H1 (cell line): ENCODE results near the gene HYAL4. TPM values are rescaled to one million over a fixed set of nuclear protein-coding genes. Genes with fewer than 3 reads are reported as not detected.

Experiments used
- CTCF ChIA-PET: fragments of 300-600 bp; sonication (Branson Sonifier 250); formaldehyde crosslinking; loops from one replicate; lab custom pipeline; 2021; ENCODE audit not compliant: partially characterized antibody; lab: Charles Lee
- POLR2A ChIA-PET: fragments of 300-600 bp; sonication (Branson Sonifier 250); formaldehyde crosslinking; loops from one replicate; lab custom pipeline; 2021; ENCODE audit warnings: inconsistent platforms; ENCODE audit not compliant: partially characterized antibody; lab: Charles Lee
- DNase-seq, 2 experiments: peaks; one replicate each; pipeline versions ENCODE4 v3.0.0 to v3.0.0-alpha.2; 2010 to 2022; ENCODE audit warnings: low spot score in 2 of 2, low read depth in 1 of 2, mixed read lengths in 1 of 2
- FAIRE-seq: peaks from 2 replicates; lab custom pipeline; 2011; peaks lifted over from hg19 to GRCh38; lab: Jason Lieb, UNC
- H2AFZ ChIP-seq: 2 replicates; pipeline ENCODE4 v1.8.1; 2012; ENCODE audit warnings: low read length, inconsistent platforms
- H2AK5ac ChIP-seq: 2 replicates; pipeline ENCODE4 v1.6.1; 2013; ENCODE audit warnings: low read depth, low read length
- H2BK120ac ChIP-seq: replicated peaks from 2 replicates; pipeline ENCODE3; 2013; ENCODE audit warnings: low read depth, low read length, inconsistent platforms
- H2BK12ac ChIP-seq: 2 replicates; pipeline ENCODE4 v1.6.1; 2013; ENCODE audit warnings: low read depth, low read length
- H2BK15ac ChIP-seq: 2 replicates; pipeline ENCODE4 v1.6.1; 2013; ENCODE audit warnings: low read length
- H2BK20ac ChIP-seq: 2 replicates; pipeline ENCODE4 v1.6.1; 2013; ENCODE audit warnings: low read length
- H2BK5ac ChIP-seq: 2 replicates; pipeline ENCODE4 v1.6.1; 2013; ENCODE audit warnings: low read depth, low read length
- H3K14ac ChIP-seq: 2 replicates; pipeline ENCODE4 v1.6.1; 2013; ENCODE audit warnings: inconsistent platforms; ENCODE audit not compliant: insufficient read length
- H3K18ac ChIP-seq: 2 replicates; pipeline ENCODE4 v1.6.1; 2013; ENCODE audit warnings: low read length; ENCODE audit errors: extremely low read depth
- H3K23ac ChIP-seq: 2 replicates; pipeline ENCODE4 v1.6.1; 2013; ENCODE audit warnings: inconsistent platforms; ENCODE audit not compliant: insufficient read length
- H3K23me2 ChIP-seq: 2 replicates; pipeline ENCODE4 v1.6.1; 2013; ENCODE audit warnings: low read depth, low read length
- H3K27ac ChIP-seq: 2 replicates; pipeline ENCODE4 v1.6.1; 2011; ENCODE audit warnings: low read depth, low read length, inconsistent platforms
- H3K27me3 ChIP-seq, 4 experiments: replicated peaks in 1 of 4; 1 replicate in 1 of 4; 2 replicates in 3 of 4; pipeline versions ENCODE4 v1.6.1 to v1.8.1; 2011 to 2013; ENCODE audit warnings: low read length in 3 of 4, mild to moderate bottlenecking in 3 of 4, inconsistent platforms in 2 of 4, mixed read lengths in 2 of 4, moderate library complexity in 1 of 4; ENCODE audit not compliant: control insufficient read depth in 3 of 4, insufficient read depth in 3 of 4; ENCODE audit errors: extremely low read depth in 1 of 4
- H3K36me3 ChIP-seq, 4 experiments: 2 replicates each; pipeline versions ENCODE4 v1.6.1 to v1.8.1; 2011 to 2013; ENCODE audit warnings: mild to moderate bottlenecking in 4 of 4, low read length in 3 of 4, moderate library complexity in 2 of 4, control low read depth in 1 of 4, inconsistent platforms in 1 of 4; ENCODE audit not compliant: insufficient read depth in 4 of 4, control insufficient read depth in 2 of 4
- H3K4ac ChIP-seq: replicated peaks from 2 replicates; pipeline ENCODE3; 2013; ENCODE audit warnings: low read length, low read depth, mixed read lengths, inconsistent platforms; ENCODE audit not compliant: insufficient read length
- H3K4me1 ChIP-seq, 4 experiments: replicated peaks in 1 of 4; 1 replicate in 1 of 4; 2 replicates in 3 of 4; pipeline versions ENCODE4 v1.6.1 to v1.8.1; 2011 to 2013; ENCODE audit warnings: low read length in 3 of 4, inconsistent platforms in 2 of 4, mixed read lengths in 1 of 4; ENCODE audit not compliant: insufficient read depth in 4 of 4, control insufficient read depth in 3 of 4
- H3K4me2 ChIP-seq, 2 experiments: 2 replicates each; pipeline versions ENCODE4 v1.6.1 to v1.8.1; 2011 to 2013; ENCODE audit warnings: low read depth in 2 of 2, low read length in 2 of 2, control low read depth in 1 of 2, inconsistent platforms in 1 of 2, mild to moderate bottlenecking in 1 of 2; ENCODE audit not compliant: insufficient read depth in 1 of 2
- H3K4me3 ChIP-seq, 4 experiments: fragments of 200-600, 300-600 bp in 1 of 4; sonication (generic), shearing (Covaris generic), sonication (Bioruptor Twin) in 1 of 4; 2 replicates each; pipeline versions ENCODE4 v1.5.1 to v1.8.1; 2011 to 2016; ENCODE audit warnings: low read length in 4 of 4, low read depth in 3 of 4, control low read depth in 2 of 4, inconsistent platforms in 2 of 4, mild to moderate bottlenecking in 2 of 4, mixed read lengths in 1 of 4, moderate library complexity in 1 of 4; ENCODE audit not compliant: insufficient read depth in 2 of 4; ENCODE audit errors: extremely low read depth in 1 of 4
- H3K56ac ChIP-seq: replicated peaks from 2 replicates; pipeline ENCODE3; 2013; ENCODE audit warnings: low read depth, mild to moderate bottlenecking, mixed read lengths, low read length, inconsistent platforms; ENCODE audit not compliant: insufficient read length
- H3K79me1 ChIP-seq: 2 replicates; pipeline ENCODE4 v1.6.1; 2013; ENCODE audit warnings: low read depth, low read length, control low read depth
- H3K79me2 ChIP-seq, 2 experiments: 2 replicates each; pipeline versions ENCODE4 v1.6.1 to v1.8.1; 2012 to 2013; ENCODE audit warnings: low read length in 2 of 2, mild to moderate bottlenecking in 2 of 2, inconsistent platforms in 1 of 2; ENCODE audit not compliant: insufficient read depth in 2 of 2, control insufficient read depth in 1 of 2
- H3K9ac ChIP-seq, 4 experiments: replicated peaks in 1 of 4; 1 replicate in 1 of 4; 2 replicates in 3 of 4; pipeline versions ENCODE4 v1.6.1 to v1.8.1; 2011 to 2013; ENCODE audit warnings: low read depth in 3 of 4, low read length in 3 of 4, control low read depth in 2 of 4, mild to moderate bottlenecking in 2 of 4, moderate library complexity in 2 of 4, inconsistent platforms in 1 of 4; ENCODE audit errors: extremely low read depth in 1 of 4
- H3K9me3 ChIP-seq, 2 experiments: 2 replicates each; pipeline versions ENCODE4 v1.6.1 to v1.8.1; 2012 to 2013; ENCODE audit warnings: mild to moderate bottlenecking in 2 of 2, moderate library complexity in 2 of 2, control low read depth in 1 of 2, inconsistent platforms in 1 of 2, low read depth in 1 of 2, low read length in 1 of 2, mixed read lengths in 1 of 2; ENCODE audit not compliant: insufficient read depth in 2 of 2
- H4K20me1 ChIP-seq, 2 experiments: replicated peaks in 1 of 2; 2 replicates each; pipeline versions ENCODE3 to v1.8.1; 2011 to 2013; ENCODE audit warnings: inconsistent platforms in 2 of 2, low read length in 2 of 2, mild to moderate bottlenecking in 1 of 2; ENCODE audit not compliant: insufficient read depth in 2 of 2, control insufficient read depth in 1 of 2
- H4K5ac ChIP-seq: 2 replicates; pipeline ENCODE4 v1.6.1; 2013; ENCODE audit warnings: low read length, low read depth, mixed read lengths, inconsistent platforms; ENCODE audit not compliant: insufficient read length
- H4K8ac ChIP-seq: 2 replicates; pipeline ENCODE4 v1.8.0; 2013; ENCODE audit warnings: mild to moderate bottlenecking, moderate library complexity, low read length, inconsistent platforms; ENCODE audit not compliant: insufficient read depth; ENCODE audit errors: extremely low read depth
- H4K91ac ChIP-seq: replicated peaks from 2 replicates; pipeline ENCODE3; 2013; ENCODE audit warnings: low read length, mixed read lengths, inconsistent platforms; ENCODE audit not compliant: insufficient read length
- ASH2L ChIP-seq: fragments of 200-600, 300-600 bp; sonication (generic); IDR thresholded peaks from one replicate; pipeline ENCODE4 v1.7.1; 2017; ENCODE audit warnings: low read length
- BRCA1 ChIP-seq: IDR thresholded peaks from 2 replicates; pipeline ENCODE4 v1.6.1; 2012; ENCODE audit warnings: low read depth, low read length, improper control_type of control experiment
- FOSL1 ChIP-seq: IDR thresholded peaks from 2 replicates; pipeline ENCODE4 v1.6.1; 2011; ENCODE audit warnings: mild to moderate bottlenecking, low read depth, low read length, moderate library complexity; ENCODE audit not compliant: insufficient read depth
- KDM5A ChIP-seq: fragments of 200-600 bp; IDR thresholded peaks from 2 replicates; pipeline ENCODE4 v1.7.1; 2012; ENCODE audit warnings: mild to moderate bottlenecking, low read length, inconsistent platforms, mixed read lengths
- MAFK ChIP-seq: IDR thresholded peaks from 2 replicates; pipeline ENCODE4 v1.6.1; 2012; ENCODE audit warnings: low read depth, mild to moderate bottlenecking, improper control_type of control experiment, low read length
- NANOG ChIP-seq: IDR thresholded peaks from 2 replicates; pipeline ENCODE4 v1.6.1; 2011; ENCODE audit warnings: low read length, low read depth, mild to moderate bottlenecking, inconsistent platforms; ENCODE audit not compliant: insufficient read depth, poor library complexity, severe bottlenecking
- POLR2AphosphoS5 ChIP-seq: IDR thresholded peaks from 2 replicates; pipeline ENCODE4 v1.6.1; 2011; ENCODE audit warnings: low read depth, low read length
- RAD21 ChIP-seq, 2 experiments: IDR thresholded peaks in 1 of 2; conservative IDR thresholded peaks in 1 of 2; 2 replicates each; pipeline ENCODE4 v1.6.1; 2011; ENCODE audit warnings: low read depth in 2 of 2, low read length in 2 of 2, improper control_type of control experiment in 1 of 2, inconsistent platforms in 1 of 2, mild to moderate bottlenecking in 1 of 2, moderate library complexity in 1 of 2
- RBBP5 ChIP-seq: IDR thresholded peaks from 2 replicates; pipeline ENCODE4 v1.7.1; 2012; ENCODE audit warnings: low read depth, mild to moderate bottlenecking, inconsistent platforms, low read length, moderate library complexity, borderline replicate concordance
- RNF2 ChIP-seq: fragments of 200-900, 300-1000 bp; sonication (generic); IDR thresholded peaks from 2 replicates; pipeline ENCODE4 v1.7.1; 2016; ENCODE audit warnings: borderline replicate concordance, low read depth, mild to moderate bottlenecking, antibody characterized with exemption, low read length; ENCODE audit not compliant: poor library complexity, severe bottlenecking; ENCODE audit errors: missing control alignments
- RXRA ChIP-seq: IDR thresholded peaks from 2 replicates; pipeline ENCODE4 v1.6.1; 2011; ENCODE audit warnings: low read depth, mild to moderate bottlenecking, low read length, moderate library complexity; ENCODE audit not compliant: insufficient read depth
- SAP30 ChIP-seq: fragments of 300-600 bp; sonication (generic); IDR thresholded peaks from 2 replicates; pipeline ENCODE4 v1.7.1; 2012; ENCODE audit warnings: low read length, moderate library complexity, mild to moderate bottlenecking, inconsistent platforms; ENCODE audit not compliant: insufficient read depth, insufficient replicate concordance
- SIN3A ChIP-seq, 2 experiments: IDR thresholded peaks in 1 of 2; conservative IDR thresholded peaks in 1 of 2; 2 replicates each; pipeline ENCODE4 v1.6.1; 2011 to 2012; ENCODE audit warnings: low read length in 2 of 2, improper control_type of control experiment in 1 of 2, low read depth in 1 of 2, mild to moderate bottlenecking in 1 of 2
- SP2 ChIP-seq: IDR thresholded peaks from 2 replicates; pipeline ENCODE4 v1.6.1; 2012; ENCODE audit warnings: mild to moderate bottlenecking, low read length, inconsistent platforms
- ZNF274 ChIP-seq: IDR thresholded peaks from 2 replicates; pipeline ENCODE4 v1.7.0; 2012; ENCODE audit warnings: low read length, borderline replicate concordance; ENCODE audit errors: extremely low read depth
- polyA plus RNA-seq, 7 experiments: library from polyadenylated mRNA; depleted of rRNA in 3 of 7; stranded (reverse) in 5 of 7; unstranded in 2 of 7; fragments of >200 nt in 5 of 7; fragments of 200-250 nt in 2 of 7; gene quantifications; 1 replicate in 5 of 7; 2 replicates in 1 of 7; 4 replicates in 1 of 7; pipeline versions ENCODE4 v1.2.1 to v1.2.3, GENCODE V29; 2011 to 2013; ENCODE audit warnings: missing spikeins in 2 of 7, mixed read lengths in 2 of 7
- total RNA-seq: library from RNA; stranded (reverse); fragmentation: NEBNext Ultra II Directional; extraction: Animal tissue kit (Norgen Biotek cat#: 25700); gene quantifications from 2 replicates; pipeline ENCODE4 v1.2.1, GENCODE V29; 2021

HYAL4 gene
- total and polyA plus RNA-seq, 2 of the 8 experiments (the other 6 are each of a cell fraction or from before 2014, with no cell fraction given): not detected

DNA sequence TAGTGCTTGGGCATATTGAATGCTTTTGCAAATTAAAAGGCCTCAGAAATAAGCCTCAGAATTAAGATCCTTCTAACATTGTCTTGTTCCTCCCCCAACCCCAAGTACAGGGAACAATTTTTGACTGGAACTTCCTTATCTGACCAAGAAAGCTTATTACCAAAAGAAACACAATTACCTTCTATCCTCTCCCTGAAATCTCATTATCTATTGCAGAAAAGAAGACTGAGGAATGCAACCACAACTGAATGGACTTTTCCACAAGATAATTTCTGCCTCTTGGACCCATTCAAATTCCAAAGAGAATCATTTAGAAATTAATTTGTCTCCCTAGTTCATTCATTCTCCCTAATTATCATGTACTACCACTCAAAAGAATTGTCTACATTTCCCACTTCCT is 43.2 kb downstream of the HYAL4 start:
- H4K20me1 ChIP-seq: no peaks in the 10 kb centered on the region
- no peak overlapping the region for H2BK15ac ChIP-seq
- H3K4me3 ChIP-seq: no peak overlapping the region
- no peak overlapping the region for H3K4me2 ChIP-seq
- POLR2A ChIA-PET: no interaction called here
- H3K9ac ChIP-seq: no peak overlapping the region
- H3K56ac ChIP-seq: no peak overlapping the region
- H3K9me3 ChIP-seq: peaks cover 3 to 5% of the 10 kb centered on the region in 2 experiments; a peak in 2 of 4 replicates
- no peak for DNase-seq
- H2BK120ac ChIP-seq: no peak overlapping the region
- CTCF ChIA-PET: no interaction called here
- H3K79me2 ChIP-seq: no peaks in the 10 kb centered on the region
- H3K27ac ChIP-seq: no peak overlapping the region
- H2AFZ ChIP-seq: no peak overlapping the region
- no peak overlapping the region for H2AK5ac ChIP-seq
- H3K14ac ChIP-seq: no peak overlapping the region
- no peaks in the 10 kb centered on the region for H3K36me3 ChIP-seq
- H3K4ac ChIP-seq: no peak overlapping the region
- no peaks in the 10 kb centered on the region for H3K4me1 ChIP-seq
- H3K18ac ChIP-seq: no peak overlapping the region
- no peak overlapping the region for H2BK5ac ChIP-seq
- no peak overlapping the region for H4K8ac ChIP-seq
- H3K79me1 ChIP-seq: no peaks in the 10 kb centered on the region
- no peak overlapping the region for H4K5ac ChIP-seq
- FAIRE-seq: no peak
- H3K27me3 ChIP-seq: no peaks in the 10 kb centered on the region
- no peak overlapping the region for H2BK12ac ChIP-seq
- no peaks in the 10 kb centered on the region for H3K23me2 ChIP-seq
- no peak overlapping the region for H2BK20ac ChIP-seq
- H4K91ac ChIP-seq: no peak overlapping the region
- no peak overlapping the region for H3K23ac ChIP-seq
- TF ChIP-seq POLR2AphosphoS5: no peak
- TF ChIP-seq RNF2: no peak
- no peak for TF ChIP-seq FOSL1
- no peak for TF ChIP-seq MAFK
- no peak for TF ChIP-seq SAP30
- no peak for TF ChIP-seq ASH2L
- no peak for TF ChIP-seq RBBP5
- no peak for TF ChIP-seq KDM5A
- TF ChIP-seq SP2: no peak
- no peak for TF ChIP-seq RAD21 (IDR thresholded peaks at IDR 0.05 in 1 of 2, conservative IDR thresholded peaks at IDR 0.05 in 1 of 2; ENCODE audit: low read depth in 2 of 2, low read length in 2 of 2)
- TF ChIP-seq ZNF274: no peak
- no peak for TF ChIP-seq RXRA
- no peak for TF ChIP-seq SIN3A (conservative IDR thresholded peaks at IDR 0.05 in 1 of 2, IDR thresholded peaks at IDR 0.05 in 1 of 2; ENCODE audit: low read depth in 1 of 2, low read length in 2 of 2)
- TF ChIP-seq BRCA1: no peak
- no peak for TF ChIP-seq NANOG
